Activated naive CD4-positive, alpha-beta T cell treated with anti-CD3 and anti-CD28 coated beads, Interleukin-2, amount 50 U/mL, for 72 hours (primary cell): ENCODE results near the gene CD70. TPM values are rescaled to one million over a fixed set of nuclear protein-coding genes. Genes with fewer than 3 reads are reported as not detected.
A peak's percentile ranks its signal among the peaks of the same experiment; 100 is the strongest.
"Not testable (repeated sequence)": the region's sequence is repeated elsewhere in the genome, so short reads cannot be mapped to it uniquely, and the experiment has no call there.

Experiments
- ATAC-seq, 2 donors: fragments of 150-1000 bp; cut with Tn5 transposase; 2 replicates each; pipeline ENCODE4 v1.10.0; 2021; ENCODE audit warnings: mild to moderate bottlenecking in 2 of 2, moderate library complexity in 2 of 2
- DNase-seq, 2 donors: peaks; one replicate each; pipeline ENCODE4 v3.0.0; 2021 to 2022; ENCODE audit warnings: low spot score in 2 of 2
- H3K27ac Mint-ChIP-seq, 2 donors: one replicate each; pipeline ENCODE4 v1.8.0; 2022; ENCODE audit warnings: mild to moderate bottlenecking in 2 of 2, mixed read lengths in 2 of 2
- H3K36me3 Mint-ChIP-seq, 2 donors: one replicate each; pipeline ENCODE4 v1.8.0; 2022; ENCODE audit warnings: mixed read lengths in 2 of 2
- H3K9me3 Mint-ChIP-seq, 2 donors: one replicate each; pipeline ENCODE4 v1.8.0; 2022; ENCODE audit warnings: mixed read lengths in 2 of 2
- total RNA-seq, 2 donors: library from RNA; stranded (reverse); gene quantifications; one replicate each; pipeline ENCODE4 v1.2.3, GENCODE V29; 2022

Gene CD70
- total RNA-seq, 2 donors from 2014 or later = 4.8 to 8.4 TPM

GRCh38 chr19:6586056-6586455 lies 4.9 kb downstream of the CD70 start:
- peaks cover 4 to 11% of the 10 kb centered on the region in 2 donors for H3K36me3 Mint-ChIP-seq
- no peak for ATAC-seq
- no peak overlapping the region for H3K27ac Mint-ChIP-seq
- no peaks in the 10 kb centered on the region for H3K9me3 Mint-ChIP-seq
- DNase-seq = no peak

GRCh38 chr19:6582515-6583484 lies 8.2 kb downstream of the CD70 start:
- H3K27ac Mint-ChIP-seq, ATAC-seq, H3K9me3 Mint-ChIP-seq, DNase-seq, H3K36me3 Mint-ChIP-seq: not testable (repeated sequence)

- Mint-ChIP-seq H3K36me3 (no peaks in the 10 kb centered on the region), H3K27ac (peak overlapping the region in 1 of 2 donors; percentile 62), H3K9me3 (no peaks in the 10 kb centered on the region)
- ATAC-seq (peak in 1 of 2 donors; percentile 62), DNase-seq (no peak)
Observed at GRCh38 chr19:6580313-6580712, 10.6 kb downstream of the CD70 start.

- no peak for DNase-seq
- ATAC-seq = no peak
- no peaks in the 10 kb centered on the region for H3K36me3 Mint-ChIP-seq
- H3K9me3 Mint-ChIP-seq = no peaks in the 10 kb centered on the region
- H3K27ac Mint-ChIP-seq = no peak overlapping the region
Observed at GRCh38 chr19:6579450-6580178, 11.3 kb downstream of the CD70 start.

GRCh38 chr19:6577476-6578125 lies 13.3 kb downstream of the CD70 start:
- DNase-seq (no peak), ATAC-seq (peak in 1 of 2 donors; percentile 92)
- no peak overlapping the region for H3K27ac Mint-ChIP-seq
- no peaks in the 10 kb centered on the region for H3K9me3 Mint-ChIP-seq
- no peaks in the 10 kb centered on the region for H3K36me3 Mint-ChIP-seq

- no peaks in the 10 kb centered on the region for H3K36me3 Mint-ChIP-seq
- ATAC-seq (peak in 1 of 2 donors; percentile 2), DNase-seq (no peak)
- H3K27ac Mint-ChIP-seq = no peak overlapping the region
- H3K9me3 Mint-ChIP-seq = no peaks in the 10 kb centered on the region
Observed at GRCh38 chr19:6576869-6577475, 14.0 kb downstream of the CD70 start.

- Mint-ChIP-seq H3K27ac (no peak overlapping the region), H3K9me3 (peaks cover 0 to 6% of the 10 kb centered on the region in 2 donors), H3K36me3 (no peaks in the 10 kb centered on the region)
- no peak for DNase-seq
- no peak for ATAC-seq
Observed at GRCh38 chr19:6573350-6573749, 17.6 kb downstream of the CD70 start.

- Mint-ChIP-seq H3K27ac (no peak overlapping the region), H3K9me3 (peaks cover 0 to 6% of the 10 kb centered on the region in 2 donors)
- ATAC-seq = no peak
Observed at GRCh38 chr19:6572217-6572616, 18.7 kb downstream of the CD70 start.

GRCh38 chr19:6571167-6571566 lies 19.8 kb downstream of the CD70 start:
- peaks cover 0 to 11% of the 10 kb centered on the region in 2 donors for H3K9me3 Mint-ChIP-seq
- H3K27ac Mint-ChIP-seq = no peak overlapping the region
- DNase-seq (no peak), ATAC-seq (no peak)
- no peaks in the 10 kb centered on the region for H3K36me3 Mint-ChIP-seq

More at GRCh38 chr19:6572217-6572616, 18.7 kb downstream of the CD70 start:
- no peak for DNase-seq
- H3K36me3 Mint-ChIP-seq = no peaks in the 10 kb centered on the region

GRCh38 chr19:6570764-6571163 lies 20.2 kb downstream of the CD70 start:
- Mint-ChIP-seq H3K9me3 (peaks cover 0 to 11% of the 10 kb centered on the region in 2 donors), H3K36me3 (no peaks in the 10 kb centered on the region), H3K27ac (no peak overlapping the region)
- no peak for DNase-seq
- ATAC-seq = no peak

- DNase-seq (no peak), ATAC-seq (no peak)
Observed at GRCh38 chr19:6568816-6569215, 22.1 kb downstream of the CD70 start.

GRCh38 chr19:6568010-6568526 lies 22.9 kb downstream of the CD70 start:
- DNase-seq (no peak), ATAC-seq (no peak)
- no peak overlapping the region for H3K27ac Mint-ChIP-seq
- H3K36me3 Mint-ChIP-seq = peaks cover 0 to 10% of the 10 kb centered on the region in 2 donors
- peaks cover 10 to 21% of the 10 kb centered on the region in 2 donors for H3K9me3 Mint-ChIP-seq

More at GRCh38 chr19:6568816-6569215, 22.1 kb downstream of the CD70 start:
- Mint-ChIP-seq H3K9me3 (peaks cover 10 to 21% of the 10 kb centered on the region in 2 donors), H3K27ac (no peak overlapping the region), H3K36me3 (peaks cover 0 to 10% of the 10 kb centered on the region in 2 donors)

GRCh38 chr19:6566727-6567126 lies 24.2 kb downstream of the CD70 start:
- peaks cover 10 to 21% of the 10 kb centered on the region in 2 donors for H3K9me3 Mint-ChIP-seq
- ATAC-seq, H3K27ac Mint-ChIP-seq, DNase-seq, H3K36me3 Mint-ChIP-seq: not testable (repeated sequence)

GRCh38 chr19:6564393-6564792 lies 26.6 kb downstream of the CD70 start:
- ATAC-seq = no peak
- peaks cover 0 to 10% of the 10 kb centered on the region in 2 donors for H3K36me3 Mint-ChIP-seq
- DNase-seq = no peak
- H3K9me3 Mint-ChIP-seq = peaks cover 10 to 15% of the 10 kb centered on the region in 2 donors
- no peak overlapping the region for H3K27ac Mint-ChIP-seq

- peaks cover 10 to 15% of the 10 kb centered on the region in 2 donors for H3K9me3 Mint-ChIP-seq
- H3K36me3 Mint-ChIP-seq, ATAC-seq, DNase-seq, H3K27ac Mint-ChIP-seq: not testable (repeated sequence)
Observed at GRCh38 chr19:6562437-6562836, 28.5 kb downstream of the CD70 start.
